ENCODE measurements around the gene MSH5. TPM values are rescaled to one million over a fixed set of nuclear protein-coding genes. Genes with fewer than 3 reads are reported as not detected.

Gene MSH5
- total RNA-seq, 1 experiment from 2014 or later = 22.7 TPM

DNA sequence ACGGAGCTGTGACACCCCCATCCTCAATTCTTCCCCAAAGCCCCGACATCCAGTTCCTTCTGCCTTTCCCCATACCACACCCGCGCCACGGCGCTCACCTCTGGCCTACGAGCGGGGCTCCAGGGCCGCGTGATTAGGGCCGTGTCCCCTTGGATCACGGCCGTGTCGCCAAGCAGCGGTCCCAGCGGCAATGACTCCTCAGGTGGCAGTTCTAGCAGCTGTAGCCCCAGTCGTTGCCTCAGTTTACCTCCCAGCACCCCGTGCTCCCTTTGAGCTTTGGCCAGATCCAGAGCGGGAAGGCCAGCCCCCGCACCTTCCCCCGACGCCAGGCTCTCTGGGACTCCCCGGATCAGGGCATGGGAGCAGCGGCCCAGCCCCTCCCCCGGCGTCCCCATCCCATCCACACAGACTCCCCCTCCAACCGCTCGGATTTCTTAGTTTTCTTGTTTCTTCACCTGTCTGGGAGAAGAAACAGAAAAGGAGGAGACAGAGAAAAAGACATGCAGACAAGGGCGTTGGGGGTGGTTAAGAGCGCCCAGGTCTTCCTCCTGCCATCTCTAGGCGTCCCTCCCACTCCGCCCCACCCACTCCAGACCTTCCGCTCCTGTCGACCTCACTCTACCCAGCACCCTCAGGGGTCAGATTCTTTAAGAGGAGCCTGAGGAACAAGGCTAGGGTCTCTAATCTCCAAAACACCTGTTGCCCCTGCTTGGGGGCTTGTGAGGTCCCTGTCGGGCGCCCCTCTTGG, 10.9 kb upstream of the MSH5 start, which contains the start of gene DDAH2:
DDAH2 (minus strand) TSS at position 533 of the 748 bp plus-strand sequence; CDS start at position 395, 138 bp downstream.
- peaks cover 5% of the 10 kb centered on the region for H3K4me1 ChIP-seq (ENCODE audit: insufficient read depth, low read length)
- H3K9ac ChIP-seq (ENCODE audit: low read length) = peak within 1 kb of the TSS; percentile 58
- peaks cover 10% of the 10 kb centered on the region for H3K79me2 ChIP-seq (ENCODE audit: low read length)
- DNase-seq (no peak), ATAC-seq (peak; percentile 33)
- H3K27me3 ChIP-seq (ENCODE audit: low read length) = no peaks in the 10 kb centered on the region
- ChIA-PET POLR2A (ENCODE audit: unreplicated experiment) (interaction anchor here (0.6 kb wide), 1 partner anchor 24 kb away, joined by 3 read pairs; no protein-coding TSS in a partner anchor), CTCF (interaction anchor here (1.2 to 1.5 kb wide), 2 partner anchors 24 to 41 kb away, joined by 4 to 7 read pairs; no protein-coding TSS in a partner anchor)
- intact Hi-C loops (cut with micrococcal nuclease) = loop anchor here (1.0 kb wide), 1 partner anchor 40 kb away; no protein-coding TSS in a partner anchor
- no peaks in the 10 kb centered on the region for H3K9me2 ChIP-seq (replicated peaks; ENCODE audit: low read length)
- peak within 1 kb of the TSS; percentile 77 for H3K4me3 ChIP-seq (ENCODE audit: low read length)
- H4K20me1 ChIP-seq (ENCODE audit: low read length) = peaks cover 6% of the 10 kb centered on the region
- TSS peak; percentile 26 for BruUV-seq (replicated peaks)
- H2AFZ ChIP-seq (ENCODE audit: low read length) = peak within 1 kb of the TSS; percentile 76
- no peaks in the 10 kb centered on the region for H3K9me3 ChIP-seq (ENCODE audit: low read length)
- peak within 1 kb of the TSS; percentile 89 for H3K4me2 ChIP-seq (ENCODE audit: low read length)
- H3K36me3 ChIP-seq (ENCODE audit: low read depth, low read length) = peaks cover 30% of the 10 kb centered on the region
- H3F3A ChIP-seq (ENCODE audit: low read length, unreplicated experiment) = peaks cover 4% of the 10 kb centered on the region
- TF ChIP-seq EZH2 (IDR thresholded peaks at IDR 0.05; ENCODE audit: low read length, unreplicated experiment) = no peak
- TF ChIP-seq, protein P1, sequence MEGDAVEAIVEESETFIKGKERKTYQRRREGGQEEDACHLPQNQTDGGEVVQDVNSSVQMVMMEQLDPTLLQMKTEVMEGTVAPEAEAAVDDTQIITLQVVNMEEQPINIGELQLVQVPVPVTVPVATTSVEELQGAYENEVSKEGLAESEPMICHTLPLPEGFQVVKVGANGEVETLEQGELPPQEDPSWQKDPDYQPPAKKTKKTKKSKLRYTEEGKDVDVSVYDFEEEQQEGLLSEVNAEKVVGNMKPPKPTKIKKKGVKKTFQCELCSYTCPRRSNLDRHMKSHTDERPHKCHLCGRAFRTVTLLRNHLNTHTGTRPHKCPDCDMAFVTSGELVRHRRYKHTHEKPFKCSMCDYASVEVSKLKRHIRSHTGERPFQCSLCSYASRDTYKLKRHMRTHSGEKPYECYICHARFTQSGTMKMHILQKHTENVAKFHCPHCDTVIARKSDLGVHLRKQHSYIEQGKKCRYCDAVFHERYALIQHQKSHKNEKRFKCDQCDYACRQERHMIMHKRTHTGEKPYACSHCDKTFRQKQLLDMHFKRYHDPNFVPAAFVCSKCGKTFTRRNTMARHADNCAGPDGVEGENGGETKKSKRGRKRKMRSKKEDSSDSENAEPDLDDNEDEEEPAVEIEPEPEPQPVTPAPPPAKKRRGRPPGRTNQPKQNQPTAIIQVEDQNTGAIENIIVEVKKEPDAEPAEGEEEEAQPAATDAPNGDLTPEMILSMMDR (conservative IDR thresholded peaks at IDR 0.05; ENCODE audit: low read depth, low read length) = no peak; the same call in 1 of the 2 replicates
- TF ChIP-seq EZH2phosphoT487 (IDR thresholded peaks at IDR 0.05; ENCODE audit: borderline replicate concordance, low read length) = no peak
- peak within 1 kb of the TSS; percentile 30 for H3K27ac ChIP-seq (ENCODE audit: low read length)

DNA sequence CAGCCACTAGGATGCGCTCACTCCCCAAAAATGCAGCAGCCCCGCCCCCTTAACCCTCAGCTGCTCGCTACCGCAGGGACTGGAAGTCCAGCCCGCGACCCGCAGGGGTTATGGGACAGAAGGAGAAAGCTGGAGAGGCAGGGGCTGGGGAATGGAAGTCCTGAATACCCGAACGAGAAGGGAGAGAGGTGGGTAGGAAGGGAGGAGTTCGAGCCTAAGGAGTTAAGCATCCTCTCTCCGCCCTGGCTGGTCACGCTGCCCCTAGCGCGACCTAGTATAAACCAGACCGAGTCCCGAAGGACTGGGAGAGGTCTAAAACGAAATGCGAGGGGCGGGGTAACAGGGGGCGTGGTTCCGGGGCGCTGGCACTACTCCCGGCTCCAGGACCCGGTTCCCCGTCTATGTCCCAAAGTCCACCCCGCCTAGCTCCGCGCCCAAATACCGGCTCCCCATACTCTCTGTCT, 10.3 kb upstream of the MSH5 start:
- Histone ChIP-seq H3K27me3 (ENCODE audit: low read length) (no peaks in the 10 kb centered on the region), H2AFZ (ENCODE audit: low read length) (peak overlapping the region; percentile 76), H3K27ac (ENCODE audit: low read length) (peak overlapping the region; percentile 30), H3K9me2 (replicated peaks; ENCODE audit: low read length) (no peaks in the 10 kb centered on the region), H3K36me3 (ENCODE audit: low read depth, low read length) (peaks cover 35% of the 10 kb centered on the region), H3K9ac (ENCODE audit: low read length) (peak overlapping the region; percentile 58), H3K4me2 (ENCODE audit: low read length) (peak overlapping the region; percentile 89), H3K4me3 (ENCODE audit: low read length) (peak overlapping the region; percentile 77), H3K9me3 (ENCODE audit: low read length) (no peaks in the 10 kb centered on the region), H3K4me1 (ENCODE audit: insufficient read depth, low read length) (peaks cover 11% of the 10 kb centered on the region), H3F3A (ENCODE audit: low read length, unreplicated experiment) (peaks cover 4% of the 10 kb centered on the region), H4K20me1 (ENCODE audit: low read length) (peaks cover 12% of the 10 kb centered on the region), H3K79me2 (ENCODE audit: low read length) (peaks cover 16% of the 10 kb centered on the region)
- CTCF ChIA-PET = interaction anchor here (1.2 to 1.5 kb wide), 2 partner anchors 23 to 40 kb away, joined by 4 to 7 read pairs; no protein-coding TSS in a partner anchor
- DNase-seq (peak; percentile 82), ATAC-seq (peak; percentile 76)
- TF ChIP-seq EZH2phosphoT487 (IDR thresholded peaks at IDR 0.05; ENCODE audit: borderline replicate concordance, low read length) (no peak), EZH2 (IDR thresholded peaks at IDR 0.05; ENCODE audit: low read length, unreplicated experiment) (no peak)
- TF ChIP-seq, protein P1 (conservative IDR thresholded peaks at IDR 0.05; ENCODE audit: low read depth, low read length) = peak; percentile 88; the same call in 1 of the 2 replicates
- POLR2A ChIA-PET (ENCODE audit: unreplicated experiment) = interaction anchor here (0.6 to 0.7 kb wide), 2 partner anchors 23 to 192 kb away, joined by 3 read pairs; no protein-coding TSS in a partner anchor
- intact Hi-C loops (cut with micrococcal nuclease) = loop anchor here (1.0 kb wide), 1 partner anchor 40 kb away; no protein-coding TSS in a partner anchor
- no TSS peak for BruUV-seq (replicated peaks)
